NOMO-1 treated with DMSO at 0.1 percent for 48 hours (cell line): ENCODE results near the gene HERC4.
"Not testable (repeated sequence)": the region's sequence is repeated elsewhere in the genome, so short reads cannot be mapped to it uniquely, and the experiment has no call there.

Experiments used
- DNase-seq: peaks from one replicate; lab custom pipeline; 2025; ENCODE audit not compliant: unreplicated experiment; lab: John Stamatoyannopoulos, UW

The HERC4 gene

DNA sequence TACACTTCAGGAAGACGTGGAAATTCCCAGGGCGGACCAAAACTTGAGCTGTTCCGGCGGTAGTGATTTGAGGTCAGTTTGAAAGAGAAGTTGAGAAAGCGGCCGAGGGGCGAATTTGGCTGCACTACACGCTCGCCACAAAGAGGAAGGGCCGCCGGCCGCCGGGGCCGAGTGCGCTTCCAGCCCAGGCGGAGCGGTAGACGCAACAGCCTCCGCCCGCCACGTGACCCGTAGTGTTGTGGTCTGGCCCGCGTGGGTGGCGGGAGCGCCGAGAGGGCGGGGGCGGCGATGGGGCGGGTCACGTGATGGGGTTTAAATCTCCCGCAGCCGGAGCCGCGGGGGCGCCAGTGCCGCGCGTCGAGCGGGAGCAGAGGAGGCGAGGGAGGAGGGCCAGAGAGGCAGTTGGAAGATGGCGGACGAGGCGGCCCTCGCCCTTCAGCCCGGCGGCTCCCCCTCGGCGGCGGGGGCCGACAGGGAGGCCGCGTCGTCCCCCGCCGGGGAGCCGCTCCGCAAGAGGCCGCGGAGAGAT is 190.7 kb downstream of the HERC4 start, which contains the start of gene SIRT1:
SIRT1 (plus strand) TSS at position 344 of the 529 bp plus-strand sequence; CDS start at position 410, 66 bp downstream.
- peak; percentile 93 for DNase-seq

DNA sequence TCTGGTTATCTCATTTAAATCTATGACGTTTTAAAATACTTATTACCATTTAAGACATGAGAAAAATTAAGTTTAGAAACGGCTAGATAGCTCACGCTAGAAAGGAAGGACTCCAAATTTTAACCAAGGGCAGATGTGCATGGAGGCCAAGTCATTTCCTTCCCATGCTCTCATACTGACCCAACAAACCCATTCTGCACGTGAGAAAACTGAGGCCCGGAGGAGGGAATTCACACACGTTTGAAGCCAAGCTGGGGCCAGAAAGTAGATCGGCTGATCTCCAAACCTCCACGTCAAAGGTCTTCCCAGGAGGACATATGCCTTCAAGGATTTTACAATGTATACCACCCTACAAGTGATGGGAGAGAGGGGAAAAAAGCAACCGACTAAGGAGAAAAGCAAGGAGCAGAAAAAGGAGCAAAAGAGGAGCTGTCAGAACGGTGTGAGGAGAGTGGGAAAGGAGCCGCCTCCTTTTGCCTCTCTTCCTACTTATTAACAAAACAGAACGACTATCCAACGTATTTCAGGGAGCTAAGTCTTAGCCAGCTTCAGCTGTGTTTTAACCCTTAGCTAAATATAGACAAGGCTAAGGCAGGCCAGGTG is 191.3 kb downstream of the HERC4 start:
- DNase-seq: no peak

DNA sequence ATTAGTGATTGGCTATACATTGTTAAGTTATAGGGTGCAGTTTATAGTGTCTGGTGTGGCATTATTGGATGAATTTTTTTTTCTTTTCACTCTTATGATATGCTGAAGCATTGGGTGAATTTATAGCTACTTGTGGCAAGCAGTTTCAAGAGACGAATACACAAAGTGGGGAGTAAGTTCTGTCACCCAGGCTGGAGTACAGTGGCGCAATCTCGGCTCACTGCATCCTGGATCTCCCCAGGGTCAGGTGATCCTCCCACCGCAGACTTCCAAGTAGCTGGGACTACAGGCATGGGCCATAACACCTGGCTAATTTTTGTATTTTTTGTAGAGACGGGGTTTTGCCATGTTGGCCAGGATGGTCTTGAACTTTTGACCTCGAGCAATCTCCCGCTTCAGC is 196.9 kb downstream of the HERC4 start:
- DNase-seq: no peak

DNA sequence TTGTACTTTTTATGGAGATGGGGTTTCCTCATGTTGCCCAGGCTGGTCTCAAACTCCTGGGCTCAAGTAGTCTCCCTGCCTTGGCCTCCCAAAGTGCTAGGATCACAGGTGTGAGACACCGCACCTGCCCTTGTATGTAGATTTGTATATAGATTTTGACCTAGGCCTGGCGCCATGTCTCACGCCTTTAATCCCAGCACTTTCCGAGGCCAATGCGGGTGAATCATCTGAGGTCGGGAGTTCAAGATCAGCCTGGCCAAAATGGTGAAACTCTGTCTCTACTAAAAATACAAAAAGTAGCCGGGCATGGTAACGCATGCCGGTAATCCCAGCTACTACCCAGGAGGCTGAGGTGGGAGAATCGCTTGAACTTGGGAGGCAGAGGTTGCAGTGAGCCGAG is 197.7 kb downstream of the HERC4 start:
- not testable (repeated sequence) for DNase-seq

DNA sequence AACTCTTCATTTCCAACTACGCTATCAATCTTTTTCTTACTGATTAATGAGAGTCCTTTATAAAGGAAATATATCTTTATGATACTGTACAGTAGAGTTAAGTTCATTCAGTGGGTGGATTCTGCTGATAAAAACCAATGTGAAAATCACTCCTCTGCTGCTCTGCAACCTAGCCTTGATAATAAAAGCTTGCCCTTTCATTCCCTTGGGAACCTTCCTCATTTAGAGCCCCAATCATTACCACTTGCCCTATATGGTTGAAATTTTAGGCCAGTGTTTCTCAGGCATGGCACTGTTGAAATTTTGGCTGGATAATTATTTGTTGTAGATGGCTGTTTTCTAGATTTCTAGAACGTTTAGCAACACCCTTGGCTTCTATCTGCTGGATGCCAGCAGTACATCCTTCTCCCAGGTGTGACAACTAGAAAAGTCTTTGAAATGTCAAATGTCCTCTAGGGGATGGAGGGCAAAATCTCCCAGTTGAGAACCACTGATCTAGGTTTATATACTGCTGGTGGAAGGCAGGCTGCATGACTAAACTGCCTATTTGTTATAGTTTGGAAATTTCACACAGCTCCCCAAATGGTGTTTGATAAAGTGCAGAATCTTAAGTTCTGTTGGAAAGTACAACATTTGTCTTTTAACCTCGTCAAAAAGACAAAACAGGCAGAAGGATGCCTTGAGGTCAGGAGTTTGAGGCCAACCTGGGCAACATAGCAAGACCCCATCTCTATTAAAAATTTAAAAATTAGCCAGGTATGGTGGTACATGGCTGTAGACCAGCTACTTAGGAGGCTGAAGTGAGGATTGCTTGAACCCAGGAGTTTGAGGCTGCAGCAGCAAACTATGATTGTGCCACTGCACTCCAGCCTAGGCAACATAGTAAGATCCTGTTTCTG is 199.5 kb downstream of the HERC4 start:
- no peak for DNase-seq
